Adrenal gland (tissue), 12 donors: ENCODE results near the gene IDH1. TPM values are rescaled to one million over a fixed set of nuclear protein-coding genes. Genes with fewer than 3 reads are reported as not detected.

Experiments
- DNase-seq, 7 donors: peaks; one replicate each; pipeline ENCODE4 v3.0.0-alpha.2; 2019 to 2020
- H3K27ac ChIP-seq, 5 donors: fragments of 200-600 bp; sonication (generic) in 4 of 5; 1 replicate in 3 of 5; 2 replicates in 2 of 5; pipeline versions ENCODE4 v1.5.1 to v1.8.0; 2016 to 2020; ENCODE audit warnings: mild to moderate bottlenecking in 1 of 5
- H3K27me3 ChIP-seq: fragments of 200-600 bp; 2 replicates; pipeline ENCODE4 v1.8.0; 2021
- H3K36me3 ChIP-seq, 2 donors: fragments of 200-600 bp; replicated peaks in 1 of 2; 1 replicate in 1 of 2; 2 replicates in 1 of 2; pipeline versions ENCODE4 v1.5.1 to v1.8.0; 2018 to 2022
- H3K4me1 ChIP-seq, 2 donors: fragments of 200-600 bp; replicated peaks in 1 of 2; 1 replicate in 1 of 2; 2 replicates in 1 of 2; pipeline versions ENCODE4 v1.5.1 to v1.8.0; 2018 to 2021
- H3K4me3 ChIP-seq, 4 donors: fragments of 200-600 bp; sonication (generic) in 3 of 4; one replicate each; pipeline ENCODE4 v1.5.1; 2016 to 2018
- H3K9me3 ChIP-seq, 3 donors: fragments of 200-600 bp; sonication (generic) in 1 of 3; replicated peaks in 1 of 3; 1 replicate in 2 of 3; 2 replicates in 1 of 3; pipeline versions ENCODE4 v1.5.1 to v1.8.0; 2016 to 2021
- CTCF ChIP-seq, 6 experiments: fragments of 450-650 bp in 4 of 6; fragments of 200-600 bp in 2 of 6; sonication (generic) in 1 of 6; IDR thresholded peaks; 1 replicate in 5 of 6; 2 replicates in 1 of 6; pipeline versions ENCODE4 v1.5.1 to v1.8.0; 2016 to 2021; ENCODE audit warnings: antibody characterized with exemption in 6 of 6, mild to moderate bottlenecking in 2 of 6, moderate library complexity in 1 of 6
- POLR2A ChIP-seq, 2 donors: fragments of 450-650 bp; IDR thresholded peaks; one replicate each; pipeline ENCODE4 v1.6.1; 2017; ENCODE audit warnings: antibody characterized with exemption in 2 of 2, mild to moderate bottlenecking in 2 of 2, moderate library complexity in 1 of 2
- WGBS, 4 donors: extraction: QIAGEN DNeasy Blood & Tissue Kit in 2 of 4; methylation state at CpG; one replicate each; pipeline versions ENCODE4 v1.1.5 to v1.1.7; 2013 to 2017; 5-methylcytosine and 5-hydroxymethylcytosine counted together
- intact Hi-C, 2 donors: fragments of 100-400 bp; cut with DNase I; formaldehyde crosslinking; loops; one replicate each; pipeline versions ENCODE4 v1.14.1 to v1.15.0; 2022 to 2023
- polyA plus RNA-seq, 3 donors: library from polyadenylated mRNA; stranded (reverse); fragments of 200-250 nt in 2 of 3; fragments of 350-450 nt in 1 of 3; fragmentation: Illumina TruSeq in 1 of 3; extraction: RNeasy Lipid Tissue Mini Kit (QIAGEN cat#74804) in 1 of 3; gene quantifications; one replicate each; pipeline ENCODE4 v1.2.3, GENCODE V29; 2013 to 2014
- total RNA-seq, 9 donors: library from RNA; depleted of rRNA in 4 of 9; stranded (reverse); fragments of >200 nt in 4 of 9; fragments of 120-200 nt in 1 of 9; fragmentation: NEBNext Ultra II Directional in 1 of 9; extraction: Animal tissue kit (Norgen Biotek cat#: 25700) in 1 of 9; gene quantifications; one replicate each; pipeline versions ENCODE4 v1.1.0 to v1.2.4, GENCODE V29; 2013 to 2023
- donor health status: healthy with polysubstance abuse.
- donor health status: Bipolar disorder and iron deficiency.
- donor health status: DM: yes; HTN: yes; CAD: no.
- donor health status: DM: no; HTN: no; CAD: no.
- donor health status: DM: no; HTN: no; CAD: no.
- donor health status: DM: yes; HTN: yes; CAD: no.

The IDH1 gene
- total and polyA plus RNA-seq, 12 donors: 82.8 to 937 (median 488) TPM

GRCh38 chr2:208239770-208240493 lies 14.9 kb downstream of the IDH1 start:
- 91 to 97% (median 96%) methylated on average over 6 to 9 of the region's 9 CpGs for WGBS, 4 donors
- no peak for TF ChIP-seq POLR2A (IDR thresholded peaks at IDR 0.05)
- TF ChIP-seq CTCF (IDR thresholded peaks at IDR 0.05): no peak

GRCh38 chr2:208235860-208236259 lies 19.0 kb downstream of the IDH1 start:
- no peak overlapping the region for H3K27ac ChIP-seq
- H3K9me3 ChIP-seq: no peaks in the 10 kb centered on the region
- WGBS, 4 donors: 49 to 94% (median 82%) methylated on average over 2 of the region's 2 CpGs
- no peak overlapping the region for H3K4me3 ChIP-seq
- intact Hi-C loops: no loop called here
- TF ChIP-seq CTCF (IDR thresholded peaks at IDR 0.05): no peak
- TF ChIP-seq POLR2A (IDR thresholded peaks at IDR 0.05): no peak
- no peaks in the 10 kb centered on the region for H3K4me1 ChIP-seq
- H3K27me3 ChIP-seq: no peaks in the 10 kb centered on the region
- peaks cover 0 to 51% of the 10 kb centered on the region in 2 donors for H3K36me3 ChIP-seq
- no peak for DNase-seq

More at GRCh38 chr2:208239770-208240493, 14.9 kb downstream of the IDH1 start:
- Histone ChIP-seq H3K27ac (no peak overlapping the region), H3K4me3 (no peak overlapping the region), H3K36me3 (peaks cover 0 to 92% of the 10 kb centered on the region in 2 donors), H3K9me3 (no peaks in the 10 kb centered on the region), H3K27me3 (no peaks in the 10 kb centered on the region), H3K4me1 (peaks cover 4 to 5% of the 10 kb centered on the region in 2 donors)
- no peak for DNase-seq
- intact Hi-C loops: no loop called here

- no peak overlapping the region for H3K27ac ChIP-seq
- H3K9me3 ChIP-seq: no peaks in the 10 kb centered on the region
- H3K4me1 ChIP-seq: no peaks in the 10 kb centered on the region
- WGBS, 4 donors: 93 to 100% (median 100%) methylated on average over 1 of the region's 1 CpG
- H3K4me3 ChIP-seq: no peak overlapping the region
- no peak for TF ChIP-seq POLR2A (IDR thresholded peaks at IDR 0.05)
- no peak for TF ChIP-seq CTCF (IDR thresholded peaks at IDR 0.05)
- H3K27me3 ChIP-seq: no peaks in the 10 kb centered on the region
- intact Hi-C loops: no loop called here
- no peak for DNase-seq
- peaks cover 0 to 42% of the 10 kb centered on the region in 2 donors for H3K36me3 ChIP-seq
Measured at GRCh38 chr2:208234786-208235185, 20.1 kb downstream of the IDH1 start.

- Histone ChIP-seq H3K4me1 (no peaks in the 10 kb centered on the region), H3K27ac (no peak overlapping the region), H3K4me3 (no peak overlapping the region), H3K36me3 (no peaks in the 10 kb centered on the region), H3K9me3 (no peaks in the 10 kb centered on the region), H3K27me3 (no peaks in the 10 kb centered on the region)
- 62 to 71% (median 67%) methylated on average over 1 of the region's 1 CpG for WGBS, 4 donors
- TF ChIP-seq POLR2A (IDR thresholded peaks at IDR 0.05): no peak
- TF ChIP-seq CTCF (IDR thresholded peaks at IDR 0.05): no peak
- intact Hi-C loops: no loop called here
- no peak for DNase-seq
Measured at GRCh38 chr2:208228476-208228875, 26.4 kb downstream of the IDH1 start.
